Ovary (tissue), 9 donors: ENCODE measurements around the gene FAM107B. TPM values are rescaled to one million over a fixed set of nuclear protein-coding genes. Genes with fewer than 3 reads are reported as not detected.

ENCODE experiments used
- DNase-seq, 5 donors: peaks; one replicate each; pipeline ENCODE4 v3.0.0-alpha.2; 2019 to 2020
- H3K27ac ChIP-seq, 2 donors: fragments of 200-600 bp; one replicate each; pipeline versions ENCODE4 v1.5.1 to v1.8.0; 2019 to 2022
- H3K27me3 ChIP-seq: fragments of 200-600 bp; one replicate; pipeline ENCODE4 v1.8.0; 2022
- H3K36me3 ChIP-seq: fragments of 200-600 bp; sonication (generic); one replicate; pipeline ENCODE4 v1.5.1; 2019
- H3K4me1 ChIP-seq: one replicate; pipeline ENCODE4 v1.8.1; 2013; ENCODE audit warnings: mild to moderate bottlenecking, moderate library complexity; ENCODE audit not compliant: insufficient read depth
- H3K4me3 ChIP-seq: fragments of 200-600 bp; sonication (generic); one replicate; pipeline ENCODE4 v1.5.1; 2017
- H3K9me3 ChIP-seq, 2 donors: fragments of 200-600 bp in 1 of 2; sonication (generic) in 1 of 2; one replicate each; pipeline versions ENCODE4 v1.5.1 to v1.8.1; 2013 to 2019; ENCODE audit warnings: mild to moderate bottlenecking in 1 of 2, moderate library complexity in 1 of 2
- CTCF ChIP-seq, 3 donors: fragments of 450-650 bp in 2 of 3; fragments of 200-600 bp in 1 of 3; IDR thresholded peaks; one replicate each; pipeline versions ENCODE4 v1.5.1 to v1.8.0; 2016 to 2022; ENCODE audit warnings: antibody characterized with exemption in 3 of 3, mild to moderate bottlenecking in 1 of 3
- EP300 ChIP-seq: sonication (generic); formaldehyde crosslinking; IDR thresholded peaks from one replicate; pipeline ENCODE4 v1.6.1; 2017; ENCODE audit warnings: antibody characterized with exemption
- POLR2A ChIP-seq: fragments of 450-650 bp; IDR thresholded peaks from one replicate; pipeline ENCODE4 v1.6.1; 2017; ENCODE audit warnings: antibody characterized with exemption, mild to moderate bottlenecking, moderate library complexity
- WGBS, 3 donors: extraction: QIAGEN DNeasy Blood & Tissue Kit in 1 of 3; methylation state at CpG; one replicate each; pipeline versions ENCODE4 v1.1.5 to v1.1.7; 2013 to 2017; 5-methylcytosine and 5-hydroxymethylcytosine counted together
- intact Hi-C, 4 donors: fragments of 100-400 bp; cut with DNase I; formaldehyde crosslinking; loops; one replicate each; pipeline versions ENCODE4 v1.11.0 to v1.15.1; 2022 to 2023
- polyA plus RNA-seq, 2 donors: library from polyadenylated mRNA; stranded (reverse); fragments of 200-250 nt in 1 of 2; fragments of 350-450 nt in 1 of 2; fragmentation: Illumina TruSeq in 1 of 2; extraction: RNeasy Lipid Tissue Mini Kit (QIAGEN cat#74804) in 1 of 2; gene quantifications; one replicate each; pipeline ENCODE4 v1.2.3, GENCODE V29; 2013 to 2014
- total RNA-seq, 7 donors: library from RNA; depleted of rRNA in 2 of 7; stranded (reverse); fragments of >200 nt in 2 of 7; fragmentation: NEBNext Ultra II Directional in 3 of 7; extraction: Animal tissue kit (Norgen Biotek cat#: 25700) in 3 of 7; gene quantifications; one replicate each; pipeline versions ENCODE4 v1.1.0 to v1.2.4, GENCODE V29; 2016 to 2023
- donor health status: DM: no; HTN: no; CAD: no; lungs with moderate emphysema.
- donor health status: DM: no; HTN: no; CAD: no.
- donor health status: Bipolar disorder and iron deficiency.
- donor health status: DM: yes; HTN: yes; CAD: no.
- donor health status: DM: no; HTN: no; CAD: no.
- donor health status: DM: yes; HTN: yes; CAD: no.

Gene FAM107B
- total and polyA plus RNA-seq, 9 donors = 6.0 to 26.6 (median 15.0) TPM

GRCh38 chr10:14548474-14548873 lies 226.2 kb downstream of the FAM107B start:
- no peaks in the 10 kb centered on the region for H3K36me3 ChIP-seq
- 87 to 91% (median 90%) methylated on average over 11 of the region's 11 CpGs for WGBS, 3 donors
- intact Hi-C loops = loop anchor here in 1 of 4 donors (1.0 kb wide), 1 partner anchor 26 kb away; no protein-coding TSS in a partner anchor
- no peak for TF ChIP-seq POLR2A
- no peak for TF ChIP-seq EP300
- TF ChIP-seq CTCF (IDR thresholded peaks at IDR 0.05) = no peak
- no peaks in the 10 kb centered on the region for H3K4me1 ChIP-seq
- H3K9me3 ChIP-seq = no peaks in the 10 kb centered on the region
- no peak for DNase-seq
- H3K4me3 ChIP-seq = no peak overlapping the region
- no peaks in the 10 kb centered on the region for H3K27me3 ChIP-seq
- H3K27ac ChIP-seq = no peak overlapping the region

DNA sequence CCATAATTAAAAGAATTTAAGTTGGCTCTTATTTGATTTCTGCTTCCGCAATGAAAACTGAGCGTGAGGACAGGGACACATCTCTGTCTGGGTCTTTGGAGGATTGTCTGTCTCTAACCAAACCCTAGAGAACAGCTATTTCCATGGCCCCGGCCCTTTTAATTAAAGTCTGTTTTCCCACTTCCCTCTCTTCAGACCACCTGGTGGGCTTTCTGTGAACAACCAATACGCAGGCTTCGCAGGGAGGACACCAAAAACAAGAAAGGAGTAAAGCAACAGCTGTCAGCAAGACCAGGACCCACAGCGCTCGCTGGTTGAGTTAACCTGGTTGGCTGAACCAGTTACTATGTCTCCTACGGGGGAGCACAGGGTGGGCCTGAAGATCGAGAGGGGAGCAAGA lies 226.9 kb downstream of the FAM107B start:
- Histone ChIP-seq H3K36me3 (no peaks in the 10 kb centered on the region), H3K4me3 (no peak overlapping the region), H3K27ac (no peak overlapping the region), H3K27me3 (no peaks in the 10 kb centered on the region), H3K9me3 (no peaks in the 10 kb centered on the region), H3K4me1 (peaks cover 2% of the 10 kb centered on the region)
- no peak for DNase-seq
- intact Hi-C loops = loop anchor here in 1 of 4 donors (1.0 kb wide), 1 partner anchor 26 kb away; no protein-coding TSS in a partner anchor
- TF ChIP-seq CTCF (IDR thresholded peaks at IDR 0.05) = no peak
- no peak for TF ChIP-seq POLR2A
- TF ChIP-seq EP300 = no peak
- whole genome bisulfite sequencing, 3 donors = 85 to 92% (median 92%) methylated on average over 9 of the region's 9 CpGs

GRCh38 chr10:14545827-14546226 lies 228.9 kb downstream of the FAM107B start:
- H3K27ac ChIP-seq = no peak overlapping the region
- H3K9me3 ChIP-seq = no peaks in the 10 kb centered on the region
- 52 to 63% (median 61%) methylated on average over 4 of the region's 4 CpGs for WGBS, 3 donors
- no peaks in the 10 kb centered on the region for H3K36me3 ChIP-seq
- TF ChIP-seq POLR2A (no peak), CTCF (IDR thresholded peaks at IDR 0.05) (no peak), EP300 (no peak)
- H3K27me3 ChIP-seq = no peaks in the 10 kb centered on the region
- H3K4me3 ChIP-seq = no peak overlapping the region
- H3K4me1 ChIP-seq = peaks cover 2% of the 10 kb centered on the region
- intact Hi-C loops = no loop called here
- DNase-seq = no peak

- no peak for DNase-seq
- no peak for TF ChIP-seq CTCF (IDR thresholded peaks at IDR 0.05)
- intact Hi-C loops = no loop called here
- H3K27ac ChIP-seq = no peak overlapping the region
- H3K36me3 ChIP-seq = no peaks in the 10 kb centered on the region
- H3K9me3 ChIP-seq = no peaks in the 10 kb centered on the region
- no peak overlapping the region for H3K4me3 ChIP-seq
- H3K27me3 ChIP-seq = no peaks in the 10 kb centered on the region
- 82 to 94% (median 92%) methylated on average over 3 of the region's 3 CpGs for WGBS, 3 donors
- peaks cover 9% of the 10 kb centered on the region for H3K4me1 ChIP-seq
Observed at GRCh38 chr10:14543904-14544210, 230.8 kb downstream of the FAM107B start.
